ENCODE data around the gene COG4.

Gene COG4

GRCh38 chr16:70444249-70445063, 78.9 kb downstream of the COG4 start:
- TF ChIP-seq, protein P1, sequence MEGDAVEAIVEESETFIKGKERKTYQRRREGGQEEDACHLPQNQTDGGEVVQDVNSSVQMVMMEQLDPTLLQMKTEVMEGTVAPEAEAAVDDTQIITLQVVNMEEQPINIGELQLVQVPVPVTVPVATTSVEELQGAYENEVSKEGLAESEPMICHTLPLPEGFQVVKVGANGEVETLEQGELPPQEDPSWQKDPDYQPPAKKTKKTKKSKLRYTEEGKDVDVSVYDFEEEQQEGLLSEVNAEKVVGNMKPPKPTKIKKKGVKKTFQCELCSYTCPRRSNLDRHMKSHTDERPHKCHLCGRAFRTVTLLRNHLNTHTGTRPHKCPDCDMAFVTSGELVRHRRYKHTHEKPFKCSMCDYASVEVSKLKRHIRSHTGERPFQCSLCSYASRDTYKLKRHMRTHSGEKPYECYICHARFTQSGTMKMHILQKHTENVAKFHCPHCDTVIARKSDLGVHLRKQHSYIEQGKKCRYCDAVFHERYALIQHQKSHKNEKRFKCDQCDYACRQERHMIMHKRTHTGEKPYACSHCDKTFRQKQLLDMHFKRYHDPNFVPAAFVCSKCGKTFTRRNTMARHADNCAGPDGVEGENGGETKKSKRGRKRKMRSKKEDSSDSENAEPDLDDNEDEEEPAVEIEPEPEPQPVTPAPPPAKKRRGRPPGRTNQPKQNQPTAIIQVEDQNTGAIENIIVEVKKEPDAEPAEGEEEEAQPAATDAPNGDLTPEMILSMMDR (IDR thresholded peaks at IDR 0.05; ENCODE audit: insufficient read depth, low read length, poor library complexity, severe bottlenecking), result no peak
- no peak overlapping the region for H3K4me3 ChIP-seq (replicated peaks; ENCODE audit: low read depth, low read length)
- no peaks in the 10 kb centered on the region for H3K36me3 ChIP-seq (ENCODE audit: control insufficient read depth, insufficient read depth, low read length)
- no peak for DNase-seq (ENCODE audit: extremely low read depth, insufficient read length)
- H3K27me3 ChIP-seq (replicated peaks; ENCODE audit: control insufficient read depth, insufficient read depth, low read length), result no peaks in the 10 kb centered on the region

- Histone ChIP-seq H3K36me3 (ENCODE audit: control insufficient read depth, insufficient read depth, low read length) (no peaks in the 10 kb centered on the region), H3K4me3 (replicated peaks; ENCODE audit: low read depth, low read length) (no peak overlapping the region), H3K27me3 (replicated peaks; ENCODE audit: control insufficient read depth, insufficient read depth, low read length) (no peaks in the 10 kb centered on the region)
- TF ChIP-seq, protein P1 (IDR thresholded peaks at IDR 0.05; ENCODE audit: insufficient read depth, low read length, poor library complexity, severe bottlenecking), result no peak
- no peak for DNase-seq (ENCODE audit: extremely low read depth, insufficient read length)
Observed at GRCh38 chr16:70442344-70442743, 81.0 kb downstream of the COG4 start.

DNA sequence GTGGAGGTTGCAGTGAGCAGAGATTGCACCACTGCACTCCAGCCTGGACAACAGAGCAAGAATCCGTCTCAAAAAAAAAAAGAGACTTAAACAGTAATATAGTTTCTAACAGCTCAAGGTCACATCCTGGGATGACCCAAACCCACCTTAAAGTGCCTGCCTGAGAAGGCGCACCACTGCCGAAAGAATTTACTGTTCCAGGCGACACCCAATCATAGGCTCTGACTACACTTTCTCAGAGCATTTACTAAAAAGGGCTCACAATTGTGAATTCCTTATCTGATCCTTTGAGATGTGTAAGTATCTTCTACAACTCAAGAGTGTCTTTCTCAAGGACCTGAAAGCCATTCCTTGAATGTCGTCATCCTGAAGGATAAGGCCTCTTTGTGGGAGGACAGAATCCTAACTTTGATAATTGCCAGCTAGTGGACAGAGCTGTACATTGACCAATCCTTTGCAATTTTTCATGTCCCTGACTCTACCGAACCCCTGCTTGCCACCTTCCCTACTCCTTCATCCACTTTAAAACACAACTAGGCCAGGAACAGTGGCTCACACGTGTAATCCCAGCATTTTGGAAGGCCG, 81.9 kb downstream of the COG4 start:
- TF ChIP-seq, protein P1 (IDR thresholded peaks at IDR 0.05; ENCODE audit: insufficient read depth, low read length, poor library complexity, severe bottlenecking), result no peak
- Histone ChIP-seq H3K36me3 (ENCODE audit: control insufficient read depth, insufficient read depth, low read length) (no peaks in the 10 kb centered on the region), H3K27me3 (replicated peaks; ENCODE audit: control insufficient read depth, insufficient read depth, low read length) (no peaks in the 10 kb centered on the region), H3K4me3 (replicated peaks; ENCODE audit: low read depth, low read length) (no peak overlapping the region)
- no peak for DNase-seq (ENCODE audit: extremely low read depth, insufficient read length)

DNA sequence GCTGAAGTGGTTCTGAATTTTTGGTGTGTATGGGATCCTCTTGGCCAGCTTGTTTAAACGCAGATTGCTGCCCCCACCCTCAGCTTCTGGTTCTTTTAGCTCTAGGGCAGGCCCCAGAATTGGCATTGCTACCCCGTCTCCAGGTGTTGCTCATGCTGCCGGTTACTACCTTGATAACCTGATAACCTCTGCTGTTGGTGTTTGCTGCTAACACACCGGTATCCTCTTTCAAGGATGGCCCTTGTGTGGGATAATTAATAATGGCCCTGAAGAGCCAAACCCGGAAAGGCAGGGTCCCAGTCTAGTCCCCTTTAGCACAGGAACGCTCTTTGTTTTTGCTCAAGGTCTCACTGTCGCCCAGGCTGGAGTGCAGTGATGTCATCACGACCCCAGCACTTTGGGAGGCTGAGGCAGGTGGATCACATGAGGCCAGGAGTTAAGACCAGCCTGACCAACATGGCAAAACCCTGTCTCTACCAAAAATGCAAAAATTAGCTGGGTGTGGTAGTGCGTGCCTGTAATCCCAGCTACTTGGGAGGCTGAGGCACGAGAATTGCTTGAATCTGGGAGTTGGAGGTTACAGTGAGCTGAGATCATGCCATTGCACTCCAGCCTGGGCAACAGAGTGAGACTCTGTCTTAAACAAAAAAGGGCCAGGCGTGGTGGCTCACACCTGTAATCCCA, 83.2 kb downstream of the COG4 start:
- no peak for DNase-seq (ENCODE audit: extremely low read depth, insufficient read length)
- H3K27me3 ChIP-seq (replicated peaks; ENCODE audit: control insufficient read depth, insufficient read depth, low read length), result no peaks in the 10 kb centered on the region
- H3K36me3 ChIP-seq (ENCODE audit: control insufficient read depth, insufficient read depth, low read length), result no peaks in the 10 kb centered on the region; the same call in 1 of the 2 replicates
- H3K4me3 ChIP-seq (replicated peaks; ENCODE audit: low read depth, low read length), result no peak overlapping the region; the same call in 1 of the 2 replicates
- TF ChIP-seq, protein P1 (IDR thresholded peaks at IDR 0.05; ENCODE audit: insufficient read depth, low read length, poor library complexity, severe bottlenecking), result no peak

- Histone ChIP-seq H3K27me3 (replicated peaks; ENCODE audit: control insufficient read depth, insufficient read depth, low read length) (no peaks in the 10 kb centered on the region), H3K4me3 (replicated peaks; ENCODE audit: low read depth, low read length) (peak within 1 kb of the TSS; percentile 93), H3K36me3 (ENCODE audit: control insufficient read depth, insufficient read depth, low read length) (peaks cover 1% of the 10 kb centered on the region)
- TF ChIP-seq, protein P1 (IDR thresholded peaks at IDR 0.05; ENCODE audit: insufficient read depth, low read length, poor library complexity, severe bottlenecking), result no peak
- peak; percentile 95 for DNase-seq (ENCODE audit: extremely low read depth, insufficient read length)
Observed at GRCh38 chr16:70438969-70439862, 84.1 kb downstream of the COG4 start, which contains the start of gene ST3GAL2. Gene ST3GAL2, minus strand, starts transcription at chr16:70439100. Its CDS starts 40,570 bp downstream, at chr16:70398530.

Data from GM06990 (cell line).